K562 (cell line): Measurements from ENCODE around the gene CTXND1. TPM values are rescaled to one million over a fixed set of nuclear protein-coding genes. Genes with fewer than 3 reads are reported as not detected.

Experiments used
- ARID1B ChIP-seq: fragments of 450-650 bp; IDR thresholded peaks from 2 replicates; pipeline ENCODE4 v1.6.1; 2016; ENCODE audit warnings: antibody characterized with exemption, mild to moderate bottlenecking, inconsistent platforms
- ASH1L ChIP-seq: fragments of 450-650 bp; IDR thresholded peaks from 2 replicates; pipeline ENCODE4 v1.6.1; 2018; ENCODE audit warnings: borderline replicate concordance, mild to moderate bottlenecking, low read depth; ENCODE audit not compliant: partially characterized antibody
- BHLHE40 ChIP-seq: IDR thresholded peaks from 2 replicates; pipeline ENCODE4 v1.6.1; 2011; ENCODE audit warnings: low read length, improper control_type of control experiment
- CSDE1 ChIP-seq, 2 experiments: fragments of 450-650 bp; IDR thresholded peaks; 2 replicates each; pipeline ENCODE4 v1.6.1; 2016; ENCODE audit warnings: mild to moderate bottlenecking in 1 of 2
- DPF2 ChIP-seq: fragments of 450-650 bp; IDR thresholded peaks from 2 replicates; pipeline ENCODE4 v1.6.1; 2016
- HDAC1 ChIP-seq, 2 experiments: fragments of 450-650 bp; IDR thresholded peaks; 2 replicates each; pipeline ENCODE4 v1.6.1; 2016 to 2017; ENCODE audit warnings: inconsistent platforms in 1 of 2, mild to moderate bottlenecking in 1 of 2, moderate library complexity in 1 of 2
- KDM1A ChIP-seq, 2 experiments: fragments of 450-650 bp; IDR thresholded peaks; 2 replicates each; pipeline ENCODE4 v1.6.1; 2016; ENCODE audit warnings: mild to moderate bottlenecking in 2 of 2
- LARP7 ChIP-seq: fragments of 450-650 bp; IDR thresholded peaks from 2 replicates; pipeline ENCODE4 v1.6.1; 2016
- NBN ChIP-seq: fragments of 450-650 bp; IDR thresholded peaks from 2 replicates; pipeline ENCODE4 v1.6.1; 2016; ENCODE audit warnings: low read depth, mild to moderate bottlenecking
- NCOA4 ChIP-seq: fragments of 450-650 bp; IDR thresholded peaks from 2 replicates; pipeline ENCODE4 v1.6.1; 2018; ENCODE audit warnings: mild to moderate bottlenecking; ENCODE audit not compliant: partially characterized antibody
- SMARCA4 ChIP-seq: fragments of 450-650 bp; IDR thresholded peaks from 2 replicates; pipeline ENCODE4 v1.6.1; 2016
- TSC22D4 ChIP-seq: fragments of 450-650 bp; IDR thresholded peaks from 2 replicates; pipeline ENCODE4 v1.6.1; 2016; ENCODE audit warnings: missing genetic modification characterization, missing biosample characterization, control low read depth
- XRCC5 ChIP-seq: fragments of 200-400 bp; formaldehyde crosslinking; IDR thresholded peaks from 2 replicates; pipeline ENCODE4 v1.6.1; 2017; ENCODE audit warnings: low read depth, mild to moderate bottlenecking, low read length
- polyA plus RNA-seq, 8 experiments: library from polyadenylated mRNA; depleted of rRNA in 4 of 8; stranded (reverse) in 5 of 8; unstranded in 3 of 8; fragments of >200 nt; fragmentation: Nextera tagmentation in 2 of 8; fragmentation: Illumina TruSeq in 1 of 8; extraction: Ambion mirVana in 2 of 8; extraction: Trizol in 1 of 8; gene quantifications; 2 replicates each; pipeline versions ENCODE4 v1.2.1 to v1.2.3, GENCODE V29; 2011 to 2014; ENCODE audit warnings: inconsistent platforms in 1 of 8, missing spikeins in 1 of 8
- total RNA-seq, 7 experiments: library from RNA; depleted of rRNA in 6 of 7; stranded (reverse); fragments of >200 nt in 6 of 7; fragmentation: Illumina TruSeq in 2 of 7; extraction: Trizol in 2 of 7; gene quantifications; 2 replicates each; pipeline versions ENCODE4 v1.2.1 to v1.2.3, GENCODE V29; 2011 to 2021; ENCODE audit warnings: low replicate concordance in 1 of 7
- TF ChIP-seq, protein P1 (sequence below): fragments of 450-650 bp; IDR thresholded peaks from 2 replicates; pipeline ENCODE4 v1.6.1; 2018; ENCODE audit warnings: mild to moderate bottlenecking, low read depth; ENCODE audit not compliant: partially characterized antibody
- TF ChIP-seq, protein P2 (sequence below), 2 experiments: fragments of 450-650 bp; IDR thresholded peaks; 2 replicates each; pipeline ENCODE4 v1.6.1; 2016

Gene CTXND1
- total and polyA plus RNA-seq, 9 of the 15 experiments (the other 6 are each of a cell fraction or from before 2014, with no cell fraction given) = 0.04 TPM; not detected in 7

DNA sequence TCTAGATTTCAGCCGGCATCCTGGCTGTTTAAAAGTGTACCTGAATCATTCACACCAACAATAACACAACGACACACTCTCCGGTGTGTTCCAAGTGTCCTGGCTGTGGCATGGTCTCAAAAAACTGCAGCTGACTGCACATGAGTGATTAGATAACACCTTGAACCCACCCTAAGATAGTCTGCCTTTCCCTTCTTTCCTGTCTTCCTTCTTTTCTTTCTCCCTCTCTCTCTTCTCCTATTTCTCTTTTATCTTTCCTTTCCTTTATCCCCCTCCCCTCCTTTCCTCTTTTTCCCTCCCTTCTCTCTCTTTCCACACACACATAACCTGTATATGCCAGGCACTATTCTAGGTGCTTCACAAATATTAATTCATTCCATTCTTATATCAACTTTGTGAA, 100.4 kb downstream of the CTXND1 start (continued):
- no peak for TF ChIP-seq XRCC5
- peak; percentile 48 for TF ChIP-seq ASH1L
- TF ChIP-seq LARP7 = peak; percentile 31; the same call in 1 of the 2 replicates
- TF ChIP-seq HDAC1 (IDR thresholded peaks at IDR 0.05) = peak in 1 of 2 experiments; percentile 32; a peak in 2 of 4 replicates
- TF ChIP-seq DPF2 = peak; percentile 53
- no peak for TF ChIP-seq TSC22D4 (tag)
- TF ChIP-seq CSDE1 (IDR thresholded peaks at IDR 0.05) = 0 out of 4 replicates have a peak, but pooled peaks of 1 of the 2 experiments have one; percentile 17
- TF ChIP-seq NCOA4 = peak; percentile 71
- TF ChIP-seq ARID1B = peak; percentile 68
- no peak for TF ChIP-seq BHLHE40
- TF ChIP-seq, protein P1, sequence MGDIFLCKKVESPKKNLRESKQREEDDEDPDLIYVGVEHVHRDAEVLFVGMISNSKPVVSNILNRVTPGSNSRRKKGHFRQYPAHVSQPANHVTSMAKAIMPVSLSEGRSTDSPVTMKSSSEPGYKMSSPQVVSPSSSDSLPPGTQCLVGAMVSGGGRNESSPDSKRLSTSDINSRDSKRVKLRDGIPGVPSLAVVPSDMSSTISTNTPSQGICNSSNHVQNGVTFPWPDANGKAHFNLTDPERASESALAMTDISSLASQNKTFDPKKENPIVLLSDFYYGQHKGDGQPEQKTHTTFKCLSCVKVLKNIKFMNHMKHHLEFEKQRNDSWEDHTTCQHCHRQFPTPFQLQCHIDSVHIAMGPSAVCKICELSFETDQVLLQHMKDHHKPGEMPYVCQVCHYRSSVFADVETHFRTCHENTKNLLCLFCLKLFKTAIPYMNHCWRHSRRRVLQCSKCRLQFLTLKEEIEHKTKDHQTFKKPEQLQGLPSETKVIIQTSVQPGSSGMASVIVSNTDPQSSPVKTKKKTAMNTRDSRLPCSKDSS = no peak
- 0 out of 2 replicates have a peak, but pooled peaks have one; percentile 36 for TF ChIP-seq NBN
- peak; percentile 53 for TF ChIP-seq SMARCA4
- peak in 1 of 2 experiments; percentile 40; a peak in 1 of 4 replicates for TF ChIP-seq KDM1A (IDR thresholded peaks at IDR 0.05)
- TF ChIP-seq, protein P2, sequence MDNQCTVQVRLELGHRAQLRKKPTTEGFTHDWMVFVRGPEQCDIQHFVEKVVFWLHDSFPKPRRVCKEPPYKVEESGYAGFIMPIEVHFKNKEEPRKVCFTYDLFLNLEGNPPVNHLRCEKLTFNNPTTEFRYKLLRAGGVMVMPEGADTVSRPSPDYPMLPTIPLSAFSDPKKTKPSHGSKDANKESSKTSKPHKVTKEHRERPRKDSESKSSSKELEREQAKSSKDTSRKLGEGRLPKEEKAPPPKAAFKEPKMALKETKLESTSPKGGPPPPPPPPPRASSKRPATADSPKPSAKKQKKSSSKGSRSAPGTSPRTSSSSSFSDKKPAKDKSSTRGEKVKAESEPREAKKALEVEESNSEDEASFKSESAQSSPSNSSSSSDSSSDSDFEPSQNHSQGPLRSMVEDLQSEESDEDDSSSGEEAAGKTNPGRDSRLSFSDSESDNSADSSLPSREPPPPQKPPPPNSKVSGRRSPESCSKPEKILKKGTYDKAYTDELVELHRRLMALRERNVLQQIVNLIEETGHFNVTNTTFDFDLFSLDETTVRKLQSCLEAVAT (IDR thresholded peaks at IDR 0.05) = peak in 1 of 2 experiments; percentile 66; a peak in 1 of 4 replicates
- TF ChIP-seq, all 486 proteins: peak for 25
